NCI-H1048 (cell line): ENCODE results near the gene DCDC2C.
"Not testable (repeated sequence)": the region's sequence is repeated elsewhere in the genome, so short reads cannot be mapped to it uniquely, and the experiment has no call there.

ENCODE experiments used
- DNase-seq: peaks from one replicate; lab custom pipeline; 2025; lab: John Stamatoyannopoulos, UW

DCDC2C gene

DNA sequence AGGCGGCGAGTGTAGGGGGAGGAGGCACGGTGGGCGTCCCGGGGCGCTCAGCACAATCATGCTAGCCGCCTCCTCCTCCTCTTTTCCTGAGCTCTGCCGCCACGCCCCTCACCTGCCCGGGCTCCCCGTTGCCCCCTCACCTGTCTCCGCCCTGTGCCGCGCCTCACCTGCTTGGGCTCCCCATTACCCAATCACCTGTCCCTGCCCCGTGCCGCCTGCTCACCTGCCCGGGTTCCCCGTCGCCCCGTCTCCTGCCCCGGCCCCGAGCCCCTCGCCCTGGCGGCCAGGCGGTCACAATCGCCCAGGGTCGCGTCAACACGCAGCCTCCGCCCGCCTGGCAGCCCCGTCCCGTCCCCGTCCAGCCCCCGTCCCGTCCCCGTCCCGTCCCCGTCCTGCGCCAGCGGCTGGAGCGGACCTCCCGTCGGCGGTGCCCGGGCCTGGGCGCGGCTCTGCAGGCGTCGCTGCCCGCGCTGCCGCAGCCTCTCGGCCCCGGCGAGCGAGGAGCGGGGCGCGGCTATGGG is at the start of gene DCDC2C:
Gene DCDC2C (plus strand): TSS at position 340 of the 521 bp plus-strand sequence. CDS start 177 bp downstream, at position 517.
- no peak for DNase-seq

GRCh38 chr2:3654011-3654410 is 49.4 kb upstream of the DCDC2C start:
- no peak for DNase-seq

GRCh38 chr2:3654531-3655225 is 48.7 kb upstream of the DCDC2C start:
- no peak for DNase-seq

GRCh38 chr2:3655871-3656761 is 47.3 kb upstream of the DCDC2C start:
- no peak for DNase-seq

DNA sequence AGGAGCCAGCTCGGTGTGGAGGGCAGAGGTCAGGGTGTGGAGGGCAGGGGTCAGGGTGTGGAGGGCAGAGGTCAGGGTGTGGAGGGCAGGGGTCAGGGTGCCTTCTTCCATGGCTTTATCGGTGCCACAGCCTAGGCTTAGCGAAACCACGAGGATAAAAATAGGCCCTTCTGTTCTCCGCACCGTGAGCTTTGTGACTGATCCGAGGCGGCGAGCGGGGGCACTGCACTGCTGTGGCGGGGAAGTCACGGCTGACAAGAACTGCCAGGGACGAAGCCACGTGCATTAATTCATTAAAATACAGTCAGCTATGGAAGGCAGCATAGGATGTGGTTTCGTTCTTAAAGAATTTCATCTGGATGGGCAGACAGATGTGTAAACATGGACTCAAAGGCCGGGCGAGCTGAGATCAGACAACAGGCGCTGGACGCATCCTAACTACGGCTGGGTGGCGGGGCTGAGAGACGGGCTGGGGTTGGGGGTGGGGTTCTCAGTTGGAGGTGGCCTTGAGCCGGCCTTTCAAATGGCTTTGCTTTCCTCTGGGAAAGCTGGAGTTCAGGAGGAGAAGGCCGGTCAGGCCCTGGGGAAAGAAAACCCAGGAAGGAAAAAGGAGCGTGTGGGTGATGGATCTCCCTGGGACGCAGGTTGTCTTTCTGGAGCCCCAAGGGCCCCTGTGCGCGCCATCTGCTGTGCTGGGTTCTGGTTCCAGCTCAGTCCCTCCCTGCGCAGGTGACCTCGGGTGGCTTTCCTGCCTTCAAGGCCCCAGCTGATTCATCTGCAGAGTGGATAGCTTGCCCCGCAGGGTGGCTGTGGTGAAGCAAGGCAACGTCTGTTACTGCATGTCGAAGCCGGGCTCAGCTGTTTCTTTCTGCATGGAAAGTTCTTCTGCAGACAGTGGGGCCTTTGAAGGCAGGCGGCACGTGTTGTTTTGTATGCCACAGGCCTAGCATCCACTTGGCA is 46.3 kb upstream of the DCDC2C start:
- no peak for DNase-seq

DNA sequence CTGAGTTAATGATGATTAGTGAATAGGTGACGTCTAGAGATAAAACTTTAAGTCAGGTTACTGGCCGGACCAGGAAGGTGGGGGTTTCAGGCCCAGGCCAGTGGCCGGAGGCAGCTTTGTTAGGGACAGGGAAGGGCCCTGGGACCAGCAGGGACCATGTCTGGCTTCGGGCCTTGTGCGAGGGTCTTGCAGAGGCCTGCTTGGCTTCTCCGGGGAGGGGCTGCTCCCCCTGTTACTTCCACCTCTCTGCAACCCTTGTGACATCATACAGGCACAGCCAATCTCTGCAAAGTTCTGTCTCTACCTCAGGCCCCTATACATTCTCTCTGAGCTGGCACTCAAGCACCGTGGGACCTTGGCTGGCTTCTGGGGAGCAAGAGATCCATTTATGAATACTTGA is 45.5 kb upstream of the DCDC2C start, which contains the start of gene ALLC:
Gene ALLC (plus strand): TSS at position 320 of the 400 bp plus-strand sequence. CDS start 12,958 bp downstream, outside the sequence.
- DNase-seq: no peak

GRCh38 chr2:3659447-3660432 is 43.6 kb upstream of the DCDC2C start:
- no peak for DNase-seq

- DNase-seq: not testable (repeated sequence)
Measured at GRCh38 chr2:3660640-3661039, 42.7 kb upstream of the DCDC2C start.

- DNase-seq: no peak
Measured at GRCh38 chr2:3661149-3661660, 42.2 kb upstream of the DCDC2C start.

DNA sequence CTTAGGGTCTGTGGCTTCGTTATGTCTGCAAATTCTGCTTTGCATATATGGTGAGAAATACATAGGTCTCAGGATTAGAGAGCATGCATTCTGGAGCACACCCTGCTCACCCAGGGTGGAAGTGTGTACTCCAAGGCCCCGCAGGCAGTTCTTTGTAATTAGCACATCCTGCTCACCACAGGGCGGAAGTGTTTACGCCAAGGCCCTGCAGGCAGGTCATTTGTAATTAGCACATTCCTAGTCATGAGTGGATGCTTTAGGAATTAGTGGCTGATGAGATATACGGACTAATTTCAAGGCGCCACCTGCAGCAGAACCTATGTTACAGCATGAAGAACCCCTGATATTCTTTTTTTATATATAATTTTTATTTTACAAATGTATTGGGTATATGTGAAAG is 41.1 kb upstream of the DCDC2C start:
- DNase-seq: no peak

GRCh38 chr2:3664118-3664517 is 39.3 kb upstream of the DCDC2C start:
- no peak for DNase-seq

DNA sequence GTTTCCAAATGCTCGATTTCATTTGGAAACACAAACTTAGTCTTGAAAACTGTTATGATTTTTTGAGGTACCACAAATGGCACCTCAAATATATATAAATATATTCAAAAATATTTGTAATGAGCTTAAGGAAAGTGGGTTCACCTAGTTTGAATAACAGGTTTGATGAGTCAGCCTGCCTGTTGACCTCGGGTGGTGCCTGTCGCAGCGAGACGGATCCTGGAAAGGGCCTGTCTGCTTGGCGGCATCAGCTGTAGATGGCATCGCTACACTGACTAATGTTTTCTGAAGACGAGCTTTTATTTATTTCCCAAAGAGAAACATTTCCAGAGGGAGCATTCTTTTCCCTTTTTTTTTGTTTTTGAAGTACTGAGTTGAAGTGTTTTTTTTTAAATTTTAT is 38.5 kb upstream of the DCDC2C start:
- no peak for DNase-seq

- DNase-seq: no peak
Measured at GRCh38 chr2:3665886-3666612, 37.3 kb upstream of the DCDC2C start.

GRCh38 chr2:3666613-3666975 is 36.8 kb upstream of the DCDC2C start:
- DNase-seq: no peak

GRCh38 chr2:3667151-3667631 is 36.2 kb upstream of the DCDC2C start:
- no peak for DNase-seq

- DNase-seq: no peak
Measured at GRCh38 chr2:3669656-3670055, 33.7 kb upstream of the DCDC2C start.

- DNase-seq: no peak
Measured at GRCh38 chr2:3670376-3670775, 33.0 kb upstream of the DCDC2C start.

DNA sequence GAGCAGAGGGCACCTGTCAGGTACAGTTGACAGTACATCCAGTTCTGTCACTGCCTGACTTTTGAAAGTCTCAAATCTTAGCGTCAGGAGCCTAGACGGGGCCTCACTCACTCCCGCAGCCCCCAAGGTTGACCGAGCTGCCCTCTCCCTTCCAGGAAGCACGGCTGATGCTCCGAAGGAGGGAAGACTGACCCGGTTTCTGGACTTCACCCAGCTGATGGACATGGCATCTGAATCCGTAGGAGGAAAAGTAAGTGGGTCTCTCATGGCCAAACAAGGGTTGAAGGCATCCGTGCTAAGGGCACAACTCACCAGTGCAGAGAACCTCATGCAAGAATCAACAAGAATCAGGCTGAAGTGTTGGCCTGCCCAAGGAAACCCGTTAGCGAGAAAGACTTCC is 32.4 kb upstream of the DCDC2C start:
- DNase-seq: no peak

DNA sequence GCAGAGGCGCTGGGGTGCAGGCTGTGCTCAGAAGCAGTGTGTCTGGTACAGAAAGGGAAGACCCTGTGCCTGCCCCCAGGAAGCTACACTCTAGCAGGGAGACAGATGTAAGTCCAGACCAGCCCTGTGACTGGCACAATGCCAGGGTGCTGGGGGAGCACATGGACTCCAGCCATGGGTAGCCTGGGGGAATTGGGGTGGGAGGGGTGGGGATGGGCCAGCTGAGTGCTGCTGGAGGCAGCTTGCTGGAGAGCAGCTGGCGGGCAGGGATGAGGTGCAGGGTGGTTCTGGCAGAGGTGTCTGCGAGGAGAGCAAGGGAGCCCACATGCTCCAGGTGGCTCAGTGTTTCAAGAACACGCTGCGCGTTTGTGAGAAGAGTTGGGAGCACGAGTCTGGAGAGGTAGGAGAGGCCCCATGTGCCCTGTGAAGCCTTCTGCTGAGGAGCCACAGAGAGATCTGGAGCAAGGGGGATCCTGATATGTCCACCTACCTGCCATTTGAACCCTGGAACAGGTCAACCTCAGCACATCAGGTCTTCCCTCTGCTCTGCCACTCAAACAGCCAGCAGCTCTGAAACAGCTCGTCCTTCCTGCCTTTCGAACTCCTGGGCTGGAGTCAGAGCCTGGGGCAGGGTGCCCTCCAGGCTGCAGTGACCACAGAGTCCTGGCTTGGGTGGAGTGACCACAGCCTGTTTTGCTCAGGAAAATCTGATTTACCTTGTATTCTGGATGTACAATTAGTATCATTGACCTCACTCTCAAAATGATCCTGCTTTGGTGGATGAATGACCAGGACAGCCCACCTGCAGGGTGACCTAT is 30.3 kb upstream of the DCDC2C start:
- no peak for DNase-seq
